HCT116 (cell line): ENCODE results near the gene SCRN1. TPM values are rescaled to one million over a fixed set of nuclear protein-coding genes. Genes with fewer than 3 reads are reported as not detected.

Experiments used
- ATAC-seq: fragments of 200-7000 bp; cut with Tn5 transposase; 2 replicates; pipeline ENCODE4 v1.9.1; 2020; ENCODE audit warnings: mild to moderate bottlenecking, moderate library complexity
- BruUV-seq: library from RNA; stranded (reverse); fragments of 400-500 nt; replicated peaks from 2 replicates; lab custom pipeline; 2021; lab: Mats Ljungman, UMichigan
- CTCF ChIA-PET: fragments of 300-600 bp; sonication (Branson Sonifier 250); formaldehyde crosslinking; loops from one replicate; lab custom pipeline; 2021; ENCODE audit warnings: antibody characterized with exemption; lab: Charles Lee
- POLR2A ChIA-PET: fragments of 300-600, 350-600 bp; sonication (Branson Sonifier 250); formaldehyde crosslinking; loops from one replicate; lab custom pipeline; 2021; ENCODE audit warnings: antibody characterized with exemption; lab: Charles Lee
- RAD21 ChIA-PET, 2 experiments: fragments of 300-600 bp; sonication (Branson Sonifier 250); formaldehyde crosslinking; loops; one replicate each; lab custom pipeline; 2023; ENCODE audit warnings: low total read pairs in 2 of 2; ENCODE audit not compliant: uncharacterized antibody in 2 of 2, unreplicated experiment in 2 of 2, low non-redundant PET in 1 of 2; lab: Charles Lee
- DNase-seq: peaks from one replicate; pipeline ENCODE4 v3.0.0-alpha.2; 2010; ENCODE audit warnings: low read depth, low spot score
- H2AFZ ChIP-seq: fragments of 200-600 bp; shearing (Covaris generic), sonication (generic); 2 replicates; pipeline ENCODE4 v1.6.1; 2017; ENCODE audit warnings: low read depth, mixed run types, mixed read lengths, antibody characterized with exemption, low read length; ENCODE audit not compliant: poor library complexity, severe bottlenecking
- H3K27ac ChIP-seq: 2 replicates; pipeline ENCODE4 v1.5.1; 2012; ENCODE audit warnings: low read depth, low read length
- H3K27me3 ChIP-seq: fragments of 200-600 bp; sonication (generic); 2 replicates; pipeline ENCODE4 v1.6.1; 2016; ENCODE audit warnings: mixed run types, low read length, mixed read lengths; ENCODE audit not compliant: insufficient read depth
- H3K36me3 ChIP-seq, 2 experiments: fragments of 200-500 bp in 1 of 2; fragments of 200-600 bp in 1 of 2; sonication (Bioruptor generic) in 1 of 2; sonication (generic) in 1 of 2; 2 replicates each; pipeline versions ENCODE4 v1.5.1 to v1.6.1; 2014 to 2016; ENCODE audit warnings: low read length in 2 of 2, inconsistent platforms in 1 of 2, mixed read lengths in 1 of 2, mixed run types in 1 of 2; ENCODE audit not compliant: insufficient read depth in 2 of 2, control insufficient read depth in 1 of 2
- H3K4me1 ChIP-seq, 2 experiments: fragments of 200-600 bp in 1 of 2; sonication (generic) in 1 of 2; 2 replicates each; pipeline versions ENCODE4 v1.5.1 to v1.6.1; 2012 to 2017; ENCODE audit warnings: low read length in 2 of 2, inconsistent platforms in 1 of 2, mild to moderate bottlenecking in 1 of 2, mixed read lengths in 1 of 2, mixed run types in 1 of 2, moderate library complexity in 1 of 2; ENCODE audit not compliant: insufficient read depth in 2 of 2, control insufficient read depth in 1 of 2
- H3K4me2 ChIP-seq: fragments of 200-600 bp; sonication (generic); 2 replicates; pipeline ENCODE4 v1.6.1; 2017; ENCODE audit warnings: mixed run types, low read length, mixed read lengths
- H3K4me3 ChIP-seq, 2 experiments: fragments of 200-600 bp in 1 of 2; sonication (generic) in 1 of 2; replicated peaks in 1 of 2; 2 replicates each; pipeline ENCODE4 v1.5.1; 2011 to 2016; ENCODE audit warnings: low read length in 2 of 2, control low read depth in 1 of 2, low read depth in 1 of 2, mild to moderate bottlenecking in 1 of 2, mixed read lengths in 1 of 2, mixed run types in 1 of 2
- H3K79me2 ChIP-seq: fragments of 200-600 bp; sonication (generic); 2 replicates; pipeline ENCODE4 v1.6.1; 2017; ENCODE audit warnings: mild to moderate bottlenecking, mixed run types, low read length, moderate library complexity, mixed read lengths; ENCODE audit not compliant: insufficient read depth
- H3K9ac ChIP-seq: fragments of 200-600 bp; sonication (generic); 2 replicates; pipeline ENCODE4 v1.6.1; 2016; ENCODE audit warnings: low read length, mixed read lengths
- H3K9me2 ChIP-seq: fragments of 200-600 bp; sonication (generic), shearing (Covaris generic); 2 replicates; pipeline ENCODE4 v1.6.1; 2017; ENCODE audit warnings: mixed run types, mild to moderate bottlenecking, moderate library complexity; ENCODE audit not compliant: insufficient read depth
- H3K9me3 ChIP-seq, 2 experiments: fragments of 200-500 bp in 1 of 2; fragments of 200-600 bp in 1 of 2; sonication (Bioruptor generic) in 1 of 2; sonication (generic) in 1 of 2; 2 replicates each; pipeline ENCODE4 v1.6.1; 2014 to 2017; ENCODE audit warnings: low read length in 2 of 2, mixed read lengths in 2 of 2, inconsistent platforms in 1 of 2, low read depth in 1 of 2, mild to moderate bottlenecking in 1 of 2, mixed run types in 1 of 2, moderate library complexity in 1 of 2; ENCODE audit not compliant: control insufficient read depth in 1 of 2, insufficient read depth in 1 of 2
- H4K20me1 ChIP-seq: fragments of 200-600 bp; sonication (generic), shearing (Covaris generic); 2 replicates; pipeline ENCODE4 v1.6.1; 2017; ENCODE audit warnings: mixed run types, mild to moderate bottlenecking, moderate library complexity; ENCODE audit not compliant: insufficient read depth
- CBX3 ChIP-seq: IDR thresholded peaks from 2 replicates; pipeline ENCODE4 v1.6.1; 2012; ENCODE audit warnings: low read depth
- CEBPB ChIP-seq: IDR thresholded peaks from 2 replicates; pipeline ENCODE4 v1.6.1; 2012; ENCODE audit warnings: low read depth
- EGR1 ChIP-seq: IDR thresholded peaks from 2 replicates; pipeline ENCODE4 v1.6.1; 2012; ENCODE audit warnings: low read depth
- ELF1 ChIP-seq: IDR thresholded peaks from 2 replicates; pipeline ENCODE4 v1.6.1; 2012; ENCODE audit warnings: low read depth, borderline replicate concordance
- EZH2 ChIP-seq: fragments of 200-600 bp; sonication (generic); IDR thresholded peaks from 2 replicates; pipeline ENCODE4 v1.6.1; 2017; ENCODE audit warnings: antibody characterized with exemption, mixed run types
- EZH2phosphoT487 ChIP-seq: fragments of 200-600 bp; IDR thresholded peaks from 2 replicates; pipeline ENCODE4 v1.6.1; 2018; ENCODE audit warnings: antibody characterized with exemption, borderline replicate concordance
- FOSL1 ChIP-seq: IDR thresholded peaks from 2 replicates; pipeline ENCODE4 v1.6.1; 2012; ENCODE audit warnings: low read depth
- JUND ChIP-seq: IDR thresholded peaks from 2 replicates; pipeline ENCODE4 v1.6.1; 2012
- POLR2AphosphoS5 ChIP-seq: IDR thresholded peaks from 2 replicates; pipeline ENCODE4 v1.6.1; 2011; ENCODE audit warnings: mild to moderate bottlenecking, low read depth, low read length, moderate library complexity
- RAD21 ChIP-seq: IDR thresholded peaks from 2 replicates; pipeline ENCODE4 v1.6.1; 2012; ENCODE audit warnings: low read depth, mild to moderate bottlenecking
- REST ChIP-seq: IDR thresholded peaks from 2 replicates; pipeline ENCODE4 v1.6.1; 2012; ENCODE audit warnings: low read depth
- SIN3A ChIP-seq: IDR thresholded peaks from 2 replicates; pipeline ENCODE4 v1.6.1; 2012; ENCODE audit warnings: low read depth
- SP1 ChIP-seq: IDR thresholded peaks from 2 replicates; pipeline ENCODE4 v1.6.1; 2012; ENCODE audit warnings: low read depth
- SRF ChIP-seq: IDR thresholded peaks from 2 replicates; pipeline ENCODE4 v1.6.1; 2012; ENCODE audit warnings: low read depth
- TCF7L2 ChIP-seq: IDR thresholded peaks from 2 replicates; pipeline ENCODE4 v1.7.0; 2011; ENCODE audit warnings: borderline replicate concordance, inconsistent platforms; ENCODE audit not compliant: insufficient read depth, insufficient read length; ENCODE audit errors: extremely low read depth
- ZFX ChIP-seq: fragments of 450-650 bp; IDR thresholded peaks from 2 replicates; pipeline ENCODE4 v1.6.1; 2017
- intact Hi-C: fragments of 100-400 bp; cut with micrococcal nuclease; formaldehyde crosslinking; loops from 2 replicates; pipeline ENCODE4 v1.10.0; 2022
- total RNA-seq: library from RNA; stranded (reverse); gene quantifications from one replicate; pipeline ENCODE4 v1.2.1, GENCODE V29; 2021; ENCODE audit not compliant: unreplicated experiment

Gene SCRN1
- total RNA-seq, 1 experiment from 2014 or later, result 76.8 TPM

- ChIA-PET RAD21 (no interaction called here), CTCF (interaction anchor here (0.8 kb wide), 1 partner anchor 33 kb away, joined by 3 read pairs; no protein-coding TSS in a partner anchor), POLR2A (no interaction called here)
- DNase-seq, result peak; percentile 12
- H3K4me2 ChIP-seq, result peak overlapping the region; percentile 94
- peak; percentile 35 for ATAC-seq
- no peaks in the 10 kb centered on the region for H3K27me3 ChIP-seq
- H3K9me3 ChIP-seq, result no peaks in the 10 kb centered on the region
- H3K9me2 ChIP-seq, result no peaks in the 10 kb centered on the region
- peak overlapping the region; percentile 58 for H3K9ac ChIP-seq
- intact Hi-C loops, result no loop called here
- H2AFZ ChIP-seq, result peak overlapping the region; percentile 20
- TF ChIP-seq EZH2phosphoT487, result no peak
- TF ChIP-seq CEBPB, result no peak
- 0 out of 2 replicates have a peak, but pooled peaks have one; percentile 6 for TF ChIP-seq SIN3A
- peak; percentile 73 for TF ChIP-seq TCF7L2
- peak; percentile 57 for TF ChIP-seq ZFX
- TF ChIP-seq SP1, result no peak
- no peak for TF ChIP-seq EZH2
- H3K36me3 ChIP-seq, result peaks cover 0 to 4% of the 10 kb centered on the region in 2 experiments; a peak in 1 of 4 replicates
- H3K4me1 ChIP-seq, result peaks cover 15 to 32% of the 10 kb centered on the region in 2 experiments
- peak overlapping the region; percentile 50 to 72 for H3K4me3 ChIP-seq
- peak overlapping the region; percentile 66 for H3K27ac ChIP-seq
- H3K79me2 ChIP-seq, result peaks cover 47% of the 10 kb centered on the region
- no TSS peak for BruUV-seq
- peaks cover 10% of the 10 kb centered on the region; the same call in 1 of the 2 replicates for H4K20me1 ChIP-seq
These were observed 39.4 kb upstream of the SCRN1 start for GRCh38 chr7:30028749-30029635.

- Histone ChIP-seq H2AFZ (peak within 1 kb of the TSS; percentile 96), H3K9me3 (no peaks in the 10 kb centered on the region), H3K4me2 (peak within 1 kb of the TSS; percentile 94), H3K79me2 (peaks cover 48% of the 10 kb centered on the region), H3K27me3 (no peaks in the 10 kb centered on the region), H4K20me1 (peaks cover 10% of the 10 kb centered on the region; the same call in 1 of the 2 replicates), H3K36me3 (peaks cover 0 to 3% of the 10 kb centered on the region in 2 experiments; a peak in 1 of 4 replicates), H3K4me1 (peaks cover 15 to 32% of the 10 kb centered on the region in 2 experiments), H3K9me2 (no peaks in the 10 kb centered on the region), H3K27ac (peak within 1 kb of the TSS; percentile 66), H3K4me3 (peak within 1 kb of the TSS; percentile 50 to 72), H3K9ac (peak within 1 kb of the TSS; percentile 58)
- ATAC-seq, result peak; percentile 60
- ChIA-PET CTCF (interaction anchor here (0.8 to 1.2 kb wide), 2 partner anchors 33 kb away, joined by 3 to 4 read pairs; no protein-coding TSS in a partner anchor), POLR2A (no interaction called here), RAD21 (no interaction called here)
- no TSS peak for BruUV-seq
- intact Hi-C loops, result no loop called here
- peak; percentile 78 for DNase-seq
- TF ChIP-seq RAD21 (no peak), POLR2AphosphoS5 (peak; percentile 85), REST (no peak), SP1 (peak; percentile 99), EGR1 (peak; percentile 64; the same call in 1 of the 2 replicates), FOSL1 (no peak), EZH2 (no peak), ELF1 (no peak), CBX3 (peak; percentile 87; the same call in 1 of the 2 replicates), SRF (0 out of 2 replicates have a peak, but pooled peaks have one; percentile 29), TCF7L2 (peak; percentile 85), JUND (peak; percentile 58)
These were observed 38.7 kb upstream of the SCRN1 start, which contains the start of gene PLEKHA8 for GRCh38 chr7:30028216-30028748. PLEKHA8 (plus strand) TSS chr7:30028412; CDS start chr7:30028763, 351 bp downstream.
